Activated CD8-positive, alpha-beta memory T cell treated with anti-CD3 and anti-CD28 coated beads for 24 hours (primary cell): ENCODE data around the gene DLX3.

Experiments
- DNase-seq: peaks from one replicate; pipeline ENCODE4 v3.0.0-alpha.2; 2020

Gene DLX3

DNA sequence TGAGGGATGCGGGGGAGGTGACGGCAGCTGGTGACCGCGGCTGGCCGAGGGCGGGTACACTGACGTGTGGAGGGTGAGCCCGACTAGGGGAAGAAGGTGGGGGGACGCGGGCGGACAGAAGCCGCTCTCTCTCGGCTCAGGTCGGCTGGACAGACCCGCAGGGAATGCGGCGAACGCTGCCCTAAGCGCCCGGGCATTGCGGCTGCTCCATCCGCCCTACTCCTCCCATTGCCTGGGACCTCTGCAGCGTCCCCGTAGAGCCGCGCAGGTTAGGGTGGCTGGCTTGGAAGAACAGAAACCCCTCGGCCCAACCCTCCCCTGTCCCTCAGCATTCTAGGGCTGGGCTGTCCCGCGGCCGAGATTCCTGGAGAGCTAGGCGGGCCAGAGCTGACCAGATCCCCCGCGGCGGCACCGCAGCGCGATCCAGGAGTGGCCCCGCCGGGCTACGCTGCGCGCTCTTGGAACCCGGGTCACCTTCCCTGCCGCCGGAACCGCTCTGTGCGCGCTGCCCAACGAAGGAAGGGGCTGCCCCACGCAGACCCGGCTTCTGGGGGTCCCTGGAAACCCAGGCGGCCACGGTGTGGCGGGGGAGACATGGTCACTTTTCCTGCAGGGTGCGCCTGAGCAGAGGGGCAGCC, 23.1 kb downstream of the DLX3 start:
- no peak for DNase-seq

DNA sequence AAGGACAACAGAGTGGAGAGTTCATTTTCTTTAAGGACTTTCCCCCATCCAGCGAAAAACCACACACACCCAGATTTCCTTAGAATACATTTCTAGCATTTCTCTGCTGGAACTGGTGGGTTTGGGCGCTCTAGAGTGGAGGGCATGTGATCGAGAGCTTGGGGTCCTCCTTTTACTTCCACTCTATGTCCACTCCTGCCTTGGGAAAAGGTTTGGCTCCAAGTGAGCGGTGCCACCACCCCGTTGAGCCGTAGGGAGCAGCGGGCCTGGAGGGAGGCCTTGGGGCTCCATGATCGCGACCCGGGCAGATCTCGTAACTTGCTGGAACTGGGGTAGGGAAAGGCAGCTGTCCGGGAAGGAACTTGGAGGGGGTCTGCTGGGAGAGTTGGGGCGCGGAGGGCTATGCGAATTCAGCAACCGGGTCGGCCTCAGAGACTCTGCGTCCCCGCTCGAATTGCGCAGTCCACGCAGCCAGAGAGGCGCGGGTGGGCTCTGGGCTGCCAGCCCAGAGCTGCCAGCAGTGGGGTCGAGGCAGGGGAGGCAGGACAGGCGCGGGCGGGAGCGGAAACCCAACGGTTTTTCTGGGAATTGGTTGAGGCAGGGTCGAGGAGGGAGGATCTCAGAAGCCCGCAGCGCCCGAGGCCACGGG, 23.7 kb downstream of the DLX3 start:
- DNase-seq = no peak

DNA sequence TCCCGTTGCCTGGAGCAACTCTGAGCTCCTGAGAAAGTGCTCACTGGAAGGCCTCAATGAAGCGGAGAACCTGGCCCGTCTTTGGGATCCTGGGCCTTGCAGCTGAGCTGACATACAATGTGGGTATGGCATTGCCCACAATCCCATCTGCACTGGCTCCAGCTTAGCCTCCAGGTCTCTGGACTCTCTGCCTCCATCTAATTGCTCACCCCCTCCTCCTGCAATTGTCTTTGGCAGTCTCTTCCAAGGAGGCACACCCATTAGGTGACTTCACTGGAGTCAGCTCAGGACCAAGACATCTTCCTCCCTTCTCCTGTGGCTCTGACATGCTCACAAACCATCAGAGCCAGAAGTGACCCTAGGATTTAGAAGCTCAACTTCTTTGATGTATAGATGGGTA, 24.5 kb downstream of the DLX3 start:
- no peak for DNase-seq

DNA sequence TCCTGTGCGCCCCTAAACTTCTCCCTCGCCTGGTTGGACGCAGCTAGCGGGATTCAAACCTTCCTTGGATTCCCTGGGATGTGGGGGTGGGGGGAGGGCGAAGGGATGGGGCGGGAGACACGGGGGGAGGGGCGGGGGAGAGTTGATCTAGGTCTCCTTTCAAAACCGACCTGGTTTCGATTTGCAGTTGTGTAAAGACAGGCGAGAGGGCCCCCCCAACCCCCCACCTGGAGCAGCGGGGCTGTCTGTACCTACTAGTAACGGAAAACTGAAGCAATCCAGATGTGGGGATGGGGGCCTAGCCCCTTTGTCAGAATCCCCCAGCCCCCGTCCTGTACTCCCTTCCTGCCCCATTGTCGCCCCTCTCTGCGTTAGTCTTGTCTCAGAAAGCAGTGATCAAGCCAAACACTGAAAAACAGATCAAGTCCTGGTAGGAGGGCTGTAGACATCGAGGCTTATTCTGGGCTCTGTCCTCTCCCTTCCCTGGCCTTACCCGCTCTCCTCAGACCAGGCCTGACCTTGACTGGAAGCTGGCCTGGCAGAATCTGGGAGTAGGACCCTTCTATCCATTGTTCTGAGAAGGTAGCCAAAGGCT, 25.1 kb downstream of the DLX3 start:
- no peak for DNase-seq

DNA sequence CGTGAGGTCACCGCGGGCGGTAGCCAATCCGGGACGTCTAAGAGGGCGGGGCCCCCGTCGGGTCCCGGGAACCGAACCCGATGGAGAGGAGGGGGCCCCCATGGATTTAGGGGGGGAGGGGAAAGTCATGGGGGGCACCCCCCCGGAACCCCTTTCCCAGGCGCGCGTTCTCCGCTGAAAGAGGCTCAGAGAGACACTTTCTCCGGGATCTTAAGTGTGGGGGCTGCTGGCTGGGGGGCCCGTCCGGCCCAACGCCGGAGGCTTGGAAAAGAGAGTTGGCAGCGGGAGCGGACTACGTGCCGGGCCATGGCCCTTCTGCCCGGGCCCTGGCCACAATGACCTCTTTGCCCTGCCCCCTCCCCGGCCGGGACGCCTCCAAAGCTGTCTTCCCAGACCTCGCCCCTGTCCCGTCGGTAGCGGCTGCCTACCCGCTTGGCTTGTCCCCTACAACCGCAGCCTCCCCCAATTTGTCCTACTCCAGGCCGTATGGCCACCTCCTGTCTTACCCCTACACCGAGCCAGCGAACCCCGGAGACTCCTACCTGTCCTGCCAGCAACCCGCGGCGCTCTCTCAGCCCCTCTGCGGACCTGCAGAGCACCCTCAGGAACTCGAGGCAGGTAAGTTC, 25.8 kb downstream of the DLX3 start, which contains the start of gene DLX4:
Gene DLX4, plus strand, starts transcription at position 57 of the 626 bp plus-strand sequence. Its CDS starts 279 bp downstream, at position 336.
- DNase-seq = peak; percentile 71

DNA sequence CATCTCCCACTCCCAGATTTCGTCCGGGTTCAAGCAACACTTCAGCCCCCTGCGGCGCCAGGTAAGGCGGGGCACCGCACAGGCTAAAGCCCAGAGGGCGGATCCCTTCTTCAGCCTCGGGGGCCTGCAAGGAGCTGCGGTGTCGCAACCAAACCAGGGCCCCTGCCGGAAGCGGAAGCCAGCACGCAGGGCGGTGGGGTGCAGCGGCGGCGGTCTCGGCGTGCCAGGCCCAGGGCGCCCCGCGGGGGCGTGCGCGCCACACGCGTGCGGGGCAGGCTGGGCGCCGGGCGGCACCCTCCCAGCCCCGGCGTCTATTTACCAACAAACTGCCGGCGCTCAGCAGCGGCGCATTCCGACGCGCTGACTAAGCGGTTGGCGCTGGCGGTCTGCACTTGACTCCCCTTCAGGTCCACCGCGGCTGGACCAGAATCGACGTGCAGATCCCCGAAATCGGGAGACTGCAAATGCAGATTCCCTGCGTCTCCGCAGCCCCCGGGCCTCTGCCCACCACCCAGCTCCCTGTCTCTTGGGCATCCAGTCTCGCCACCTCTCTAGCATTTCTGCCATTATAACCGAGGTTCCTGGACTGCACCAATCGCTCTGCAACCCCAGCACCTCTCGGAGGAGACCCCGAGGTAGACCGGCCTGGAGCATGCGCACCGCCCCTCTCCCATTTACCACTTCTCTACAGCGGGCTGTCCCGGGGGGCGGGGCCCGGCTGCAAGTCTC, 26.5 kb downstream of the DLX3 start:
- peak; percentile 87 for DNase-seq

DNA sequence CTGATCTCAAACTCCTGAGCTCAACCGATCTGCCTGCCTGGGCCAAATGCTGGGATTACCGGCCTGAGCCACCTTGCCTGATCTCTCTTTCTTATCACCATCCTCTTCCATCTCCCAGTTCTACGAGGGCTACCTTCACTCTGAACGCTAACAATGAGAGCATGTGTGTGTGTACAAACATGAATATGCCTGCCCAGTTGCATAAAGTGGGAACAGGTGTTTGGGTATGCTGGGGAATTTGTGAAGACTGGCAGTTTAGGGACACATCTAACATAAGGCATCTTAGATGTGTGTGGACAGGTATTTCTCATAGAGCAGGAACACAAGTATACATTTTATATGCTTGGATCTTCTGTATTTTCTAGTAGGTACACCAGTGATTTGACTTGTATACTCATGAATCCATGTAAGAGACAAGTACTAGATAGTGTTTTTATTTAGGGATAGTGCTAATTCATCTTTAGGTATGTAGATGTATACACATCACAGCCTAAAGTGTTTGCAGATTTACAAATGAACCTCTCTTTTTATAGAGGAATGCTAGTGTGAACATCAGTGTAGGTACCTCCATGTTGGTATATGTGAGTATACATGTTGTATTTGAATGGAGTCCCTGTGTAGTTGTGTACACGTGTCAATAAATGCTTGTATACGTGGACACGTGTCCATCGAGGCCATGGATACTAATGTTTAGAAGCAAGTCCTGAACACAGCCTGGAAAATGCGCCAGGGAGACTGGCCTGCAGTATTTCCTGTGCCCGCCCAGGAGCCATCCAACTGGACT, 27.2 kb downstream of the DLX3 start:
- DNase-seq = no peak

DNA sequence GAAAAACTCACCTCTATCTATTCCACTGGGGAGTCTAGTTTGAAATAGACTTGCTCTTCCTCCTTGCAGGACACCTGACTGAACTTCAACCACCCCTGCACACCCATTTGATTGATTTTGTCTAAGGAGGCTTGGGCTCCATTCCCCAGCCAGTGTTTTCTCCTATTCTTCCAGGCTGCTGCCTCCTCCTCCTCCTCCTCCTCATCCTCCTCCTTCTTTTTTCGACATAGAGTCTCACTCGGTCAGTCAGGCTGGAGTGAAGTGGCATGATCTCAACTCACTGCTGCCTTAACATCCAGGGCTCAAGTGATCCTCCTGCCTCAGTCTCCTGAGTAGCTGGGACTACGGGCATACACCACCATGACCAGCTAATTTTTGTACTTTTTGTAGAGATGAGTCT, 27.8 kb downstream of the DLX3 start:
- no peak for DNase-seq

DNA sequence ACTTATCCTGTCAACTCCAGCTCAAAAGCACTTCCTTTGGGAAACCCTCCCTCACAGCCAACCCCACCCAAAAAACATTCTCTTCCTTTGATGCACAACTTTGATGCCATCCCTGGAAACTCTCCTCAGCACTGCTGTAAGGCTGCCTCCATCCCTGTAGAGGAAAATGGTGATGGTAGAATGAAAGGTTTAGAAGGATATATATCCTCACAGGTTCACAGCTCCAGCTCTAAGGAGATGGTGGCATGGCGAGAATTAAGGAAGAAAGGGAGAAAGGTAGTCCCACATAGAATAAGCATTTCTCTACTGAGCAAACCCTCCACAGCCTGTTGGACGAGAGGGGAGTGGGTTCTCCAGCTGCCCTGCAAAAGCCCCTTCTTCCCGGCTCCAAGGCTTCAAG, 28.3 kb downstream of the DLX3 start:
- no peak for DNase-seq

DNA sequence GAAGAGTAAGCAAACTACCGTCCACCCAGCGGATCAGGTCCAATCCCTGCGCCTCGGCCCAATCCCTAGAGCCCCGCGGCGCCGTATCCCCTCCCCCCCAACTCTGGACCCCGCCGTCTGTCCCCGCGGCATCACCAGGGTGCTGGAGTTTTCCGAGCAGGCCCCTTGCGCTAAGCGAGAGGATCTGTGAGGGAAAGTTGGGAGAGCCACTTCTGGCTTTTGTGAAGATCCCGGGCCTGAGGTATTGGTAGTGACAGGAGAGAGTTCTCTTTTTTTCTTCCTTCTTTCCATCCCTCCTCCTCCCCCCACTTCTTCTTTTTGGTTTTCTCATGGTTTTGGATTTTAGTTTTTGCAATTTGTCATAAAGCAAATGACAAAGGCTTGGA, 29.5 kb downstream of the DLX3 start:
- DNase-seq = no peak

DNA sequence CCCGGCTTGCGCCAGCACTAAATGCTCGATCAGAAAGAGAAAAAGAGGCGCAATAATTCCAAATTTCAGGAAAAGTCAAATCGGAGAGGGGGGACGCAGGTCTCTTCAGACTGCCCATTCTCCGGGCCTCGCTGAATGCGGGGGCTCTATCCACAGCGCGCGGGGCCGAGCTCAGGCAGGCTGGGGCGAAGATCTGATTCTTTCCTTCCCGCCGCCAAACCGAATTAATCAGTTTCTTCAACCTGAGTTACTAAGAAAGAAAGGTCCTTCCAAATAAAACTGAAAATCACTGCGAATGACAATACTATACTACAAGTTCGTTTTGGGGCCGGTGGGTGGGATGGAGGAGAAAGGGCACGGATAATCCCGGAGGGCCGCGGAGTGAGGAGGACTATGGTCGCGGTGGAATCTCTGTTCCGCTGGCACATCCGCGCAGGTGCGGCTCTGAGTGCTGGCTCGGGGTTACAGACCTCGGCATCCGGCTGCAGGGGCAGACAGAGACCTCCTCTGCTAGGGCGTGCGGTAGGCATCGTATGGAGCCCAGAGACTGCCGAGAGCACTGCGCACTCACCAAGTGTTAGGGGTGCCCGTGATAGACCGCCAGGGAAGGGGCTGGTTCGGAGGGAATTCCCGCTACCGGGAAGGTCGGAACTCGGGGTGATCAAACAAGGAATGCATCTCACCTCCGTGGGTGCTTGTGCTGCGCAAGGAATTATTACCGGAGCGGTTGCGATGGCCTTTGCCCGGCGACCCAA, 30.1 kb downstream of the DLX3 start:
- no peak for DNase-seq

DNA sequence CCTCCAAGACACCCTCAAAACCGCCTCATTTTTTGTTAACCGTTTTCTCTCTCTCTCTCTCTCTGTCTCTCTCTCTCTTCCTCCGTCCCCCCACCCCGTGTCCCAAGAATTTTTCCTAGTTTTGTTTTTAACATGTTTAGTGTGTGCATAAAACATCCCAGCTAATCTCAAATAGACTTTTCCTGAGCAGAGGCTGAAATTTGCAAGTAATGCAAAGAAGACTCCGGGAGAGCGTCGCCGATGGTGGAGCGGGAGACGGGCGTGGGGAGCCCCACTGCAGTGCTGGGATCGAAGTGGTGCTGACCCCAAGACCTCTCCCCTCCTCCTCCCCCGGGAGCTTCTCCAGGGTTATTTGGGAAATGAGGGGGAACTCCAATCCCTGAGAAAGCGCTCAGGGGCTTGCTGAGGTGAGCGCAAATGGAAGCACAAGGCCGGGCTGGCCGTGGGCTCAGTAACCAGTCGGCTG, 30.7 kb downstream of the DLX3 start:
- no peak for DNase-seq

DNA sequence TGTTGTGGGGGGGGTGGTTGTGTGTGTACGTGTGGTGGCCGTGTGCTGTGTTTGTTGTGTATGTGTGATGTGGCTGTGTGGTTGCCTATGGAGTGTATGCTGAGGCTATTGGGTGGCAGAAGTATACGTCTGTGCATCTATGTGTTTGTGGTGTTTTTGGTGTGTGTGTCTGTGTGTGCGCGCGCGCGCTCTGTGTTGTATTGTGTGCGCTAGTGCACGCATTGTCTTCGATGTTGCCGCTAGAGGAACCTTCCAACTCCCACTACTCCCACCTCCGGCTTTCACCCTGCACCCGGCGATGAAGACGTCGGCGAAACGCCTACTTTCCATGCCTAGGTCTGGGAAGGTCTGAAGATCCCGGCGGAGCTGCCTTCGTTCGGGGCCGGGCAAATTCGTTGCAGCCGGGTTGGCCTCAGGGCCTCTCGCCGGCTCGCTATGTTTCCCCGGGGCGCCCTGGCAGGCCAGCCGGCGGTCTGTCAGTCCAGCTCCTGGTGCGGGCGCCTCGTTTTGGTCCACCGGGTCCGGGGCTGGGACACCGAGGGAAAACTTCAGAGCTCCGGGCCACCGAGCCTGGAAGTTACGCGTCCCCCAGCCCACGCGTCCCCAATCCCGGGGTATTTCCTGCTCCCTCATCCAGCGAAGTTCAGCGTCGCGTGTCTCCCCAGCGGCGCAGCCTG, 31.3 kb downstream of the DLX3 start:
- no peak for DNase-seq

DNA sequence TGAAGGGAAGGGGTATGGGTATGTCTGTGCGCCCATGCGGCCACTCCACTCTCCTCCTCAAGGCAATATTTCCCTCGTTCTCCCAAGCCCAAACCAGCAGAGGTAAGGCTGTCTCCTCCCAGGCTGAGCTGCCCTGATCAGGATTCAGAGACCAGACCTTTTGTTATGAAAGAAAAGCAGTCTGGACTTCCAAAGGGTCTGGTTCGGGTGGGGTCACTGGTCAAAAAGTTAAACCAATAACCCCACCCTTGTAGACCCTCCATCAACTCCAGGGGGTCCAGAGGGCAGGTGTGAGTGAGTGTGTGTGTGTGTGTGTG, 31.8 kb downstream of the DLX3 start:
- DNase-seq = no peak

DNA sequence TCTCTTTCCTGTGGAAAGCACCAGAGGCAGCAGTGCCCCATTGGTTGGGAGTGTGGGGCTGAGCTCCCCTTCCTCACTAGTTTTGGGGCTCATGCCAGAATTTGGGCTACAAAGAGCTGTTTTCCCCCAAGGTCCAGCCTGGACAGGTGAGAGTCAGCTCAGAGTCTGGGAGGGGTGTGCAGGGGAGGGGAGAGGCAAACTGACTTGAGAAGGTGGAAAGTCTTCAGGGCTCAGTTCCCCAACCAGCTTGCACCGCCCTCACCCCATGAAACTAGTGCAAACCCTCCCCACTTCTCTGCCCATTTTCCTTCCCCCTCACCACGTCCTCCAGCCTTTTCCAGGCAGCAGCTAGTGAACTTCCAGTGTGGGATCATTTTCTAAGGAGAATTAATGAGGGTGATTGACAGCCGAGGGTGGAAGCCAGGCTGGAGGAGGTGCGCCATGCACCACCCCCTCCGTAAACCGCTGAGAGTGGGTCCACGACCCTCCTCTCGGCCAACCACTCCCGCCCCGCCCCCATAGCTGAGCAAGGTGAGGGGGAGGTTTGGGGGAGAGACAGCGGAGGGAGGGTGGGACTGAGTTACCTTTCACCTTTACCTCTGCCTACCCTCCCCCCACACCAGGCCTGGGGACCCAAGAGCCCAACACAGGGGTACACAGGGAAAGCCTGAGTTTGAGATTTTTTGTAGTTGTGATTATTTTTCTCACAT, 32.3 kb downstream of the DLX3 start:
- DNase-seq = no peak

DNA sequence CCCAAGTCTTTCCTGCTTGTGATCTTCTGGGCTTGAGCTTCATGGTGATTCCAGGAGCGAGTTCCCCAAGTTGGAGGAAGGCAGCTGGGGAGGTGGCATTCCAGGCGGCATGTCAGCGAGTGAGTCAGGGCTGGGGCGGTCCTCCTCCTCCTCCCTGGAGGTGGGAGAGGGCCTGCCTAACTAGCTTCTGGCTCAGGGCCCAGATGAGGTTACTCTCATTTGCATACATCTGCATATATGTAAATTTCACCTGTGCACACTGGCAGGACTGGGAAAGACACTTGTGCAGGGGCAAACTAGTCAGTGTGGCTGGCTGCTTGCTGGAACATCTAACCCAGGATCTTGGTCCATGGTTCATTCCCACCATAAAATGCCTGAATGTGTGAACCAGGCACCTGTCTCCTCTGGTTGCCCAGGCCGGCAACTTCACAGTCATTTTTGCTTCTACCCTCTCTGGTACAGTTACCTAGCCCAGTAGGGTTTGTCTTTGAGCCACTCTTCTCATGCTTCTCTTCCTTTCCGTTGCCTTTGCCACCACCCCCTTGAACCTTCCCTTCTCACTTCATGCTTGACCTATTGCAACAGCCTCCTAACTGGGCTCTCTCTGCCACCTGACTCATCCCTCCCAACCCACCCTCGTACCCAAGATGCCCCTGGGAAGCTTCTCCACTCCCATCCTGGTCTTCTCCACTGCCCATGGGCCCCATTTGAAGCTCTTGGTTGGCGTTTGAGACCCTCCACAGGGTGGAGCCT, 35.7 kb downstream of the DLX3 start:
- no peak for DNase-seq

DNA sequence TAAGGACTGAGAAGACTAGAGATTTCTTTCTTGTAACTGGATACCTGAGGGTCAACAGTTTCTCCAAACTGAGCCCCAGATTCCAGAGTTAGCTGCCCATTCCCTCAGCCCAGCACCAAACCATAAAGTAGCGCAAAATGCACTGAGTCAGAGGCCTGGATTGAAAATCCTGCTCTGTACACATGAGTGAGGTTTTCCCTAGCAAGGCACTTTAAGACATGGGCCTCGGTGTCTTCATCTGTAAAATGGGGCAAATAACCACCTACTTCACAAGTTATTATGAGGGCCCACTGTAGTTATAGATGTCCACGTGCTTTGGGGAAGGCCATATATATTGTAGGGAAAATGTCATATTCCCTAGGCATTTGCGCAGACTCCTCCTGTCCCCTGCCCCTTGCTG, 36.3 kb downstream of the DLX3 start:
- no peak for DNase-seq

DNA sequence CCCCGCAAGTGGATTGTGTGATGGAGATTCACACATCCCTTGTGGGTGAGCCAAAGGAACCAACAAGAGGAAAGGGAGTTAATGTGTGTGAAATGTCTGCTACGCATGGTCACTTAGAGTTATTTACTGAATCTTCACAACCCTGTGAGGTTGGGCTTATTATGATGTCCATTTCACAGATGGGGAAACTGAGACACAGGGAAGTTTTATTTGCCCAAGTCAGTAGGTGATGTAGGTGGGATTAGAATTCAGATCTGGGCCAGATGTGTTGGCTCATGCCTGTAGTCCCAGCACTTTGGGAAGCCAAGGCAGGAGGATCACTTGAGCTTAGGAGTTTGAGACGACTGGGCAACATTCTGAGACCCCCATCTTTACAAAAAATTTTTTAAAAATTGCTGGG, 37.7 kb downstream of the DLX3 start:
- no peak for DNase-seq

DNA sequence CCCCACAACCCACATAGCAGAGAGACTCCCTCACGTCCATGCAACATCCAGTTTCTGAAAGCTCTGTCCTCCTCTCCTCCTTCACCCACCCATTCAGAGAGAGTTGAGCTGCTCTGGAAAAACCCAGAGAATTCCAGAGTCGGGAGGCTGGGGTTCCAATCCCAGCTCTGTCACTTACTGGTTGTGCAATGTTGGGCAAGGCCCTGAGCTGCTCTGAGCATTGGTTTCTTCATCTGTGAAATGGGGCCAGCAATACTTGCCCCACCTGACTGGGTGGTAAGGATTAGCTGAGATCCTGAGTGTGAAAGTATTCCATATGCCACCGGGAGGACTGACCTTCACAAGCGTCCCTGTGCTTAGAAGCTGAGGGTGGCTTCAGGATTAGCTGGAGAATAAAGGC, 38.2 kb downstream of the DLX3 start:
- DNase-seq = no peak

DNA sequence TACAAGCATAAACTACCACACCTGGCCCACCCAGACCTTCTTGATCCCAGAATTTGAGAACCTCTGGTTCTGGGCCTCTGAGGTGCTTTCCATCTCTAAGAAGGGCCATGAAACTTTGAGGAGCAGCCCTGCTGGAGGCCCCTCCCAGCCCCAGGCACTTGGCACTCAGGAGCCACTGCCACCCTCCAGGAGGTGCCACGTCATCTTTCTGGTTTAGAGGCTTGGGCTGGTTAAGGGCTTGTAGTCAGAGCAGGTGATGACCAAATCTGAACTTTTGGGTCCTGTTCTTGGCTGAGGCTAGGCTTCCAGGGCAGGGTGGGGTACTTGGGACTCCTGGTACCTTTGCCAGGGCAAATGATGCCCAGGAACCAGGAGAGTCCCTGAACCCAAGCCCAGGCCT, 39.9 kb downstream of the DLX3 start:
- no peak for DNase-seq
